GM19025 (cell line): ENCODE results near the gene PGP.

Experiments
- ATAC-seq: cut with Tn5 transposase; IDR thresholded peaks from one replicate; pipeline ENCODE4 v1.9.1; 2021; ENCODE audit warnings: mild to moderate bottlenecking, low read depth, moderate library complexity; ENCODE audit not compliant: unreplicated experiment

The PGP gene

GRCh38 chr16:2170080-2170479, 44.6 kb downstream of the PGP start:
- no peak for ATAC-seq

GRCh38 chr16:2167068-2167638, 47.5 kb downstream of the PGP start:
- ATAC-seq: no peak

DNA sequence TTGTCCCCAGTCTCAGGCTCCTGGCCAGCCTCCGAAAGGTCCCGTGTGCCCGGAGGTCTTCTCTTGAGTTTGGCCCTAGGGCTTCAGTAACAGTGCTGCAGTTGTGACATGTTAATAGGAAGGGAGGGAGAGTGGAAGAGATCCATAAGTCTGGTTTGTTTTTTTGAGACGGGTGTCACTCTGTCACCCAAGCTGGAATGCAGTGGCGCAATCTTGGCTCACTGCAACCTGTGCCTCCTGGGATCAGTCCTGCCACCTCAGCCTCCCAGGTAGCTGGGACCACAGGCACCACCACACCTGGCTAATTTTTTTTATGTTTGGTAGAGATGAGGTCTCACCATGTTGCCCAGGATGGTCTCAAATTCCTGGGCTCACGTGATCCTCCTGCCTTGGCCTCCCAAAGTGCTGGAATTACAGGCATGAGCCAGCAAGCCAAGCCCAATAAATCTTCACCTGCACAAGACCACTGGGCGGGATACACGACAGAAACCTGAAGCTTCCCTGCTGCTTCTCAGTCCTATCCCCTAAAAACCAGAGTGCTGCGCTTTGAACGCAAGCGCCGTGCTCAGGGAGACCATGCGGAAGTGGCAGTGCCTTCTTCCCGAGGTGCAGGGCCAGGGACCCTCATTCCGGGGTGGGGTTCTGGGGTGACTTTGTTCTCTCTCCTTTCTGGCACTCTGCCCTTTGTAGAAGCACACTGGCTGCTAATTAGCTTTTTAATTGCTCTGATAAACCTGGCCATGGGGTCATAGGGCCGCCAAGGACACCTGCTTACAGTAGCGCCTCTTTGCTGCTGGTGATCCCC, 48.2 kb downstream of the PGP start:
- ATAC-seq: no peak

DNA sequence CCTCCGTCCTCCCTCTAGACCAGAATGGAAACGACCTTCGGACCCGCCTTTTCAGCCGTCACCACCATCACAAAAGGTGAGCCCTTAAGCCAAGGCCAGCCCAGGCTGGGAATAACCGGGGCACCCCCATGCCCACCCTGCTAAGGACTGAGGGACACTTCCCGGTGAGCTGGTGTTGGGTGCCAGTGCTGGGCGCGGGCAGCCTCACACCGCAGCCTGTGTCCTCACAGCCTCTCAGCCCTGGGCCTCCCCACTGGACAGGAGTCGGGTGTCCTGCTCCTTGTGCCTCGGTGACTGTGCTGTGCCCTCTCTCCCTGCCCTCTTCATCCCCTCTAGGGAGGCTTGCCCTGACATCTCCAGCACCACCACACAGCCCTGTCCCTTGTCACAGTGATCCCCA, 48.8 kb downstream of the PGP start:
- no peak for ATAC-seq

GRCh38 chr16:2163211-2163881, 51.3 kb downstream of the PGP start:
- no peak for ATAC-seq

GRCh38 chr16:2162676-2163118, 51.9 kb downstream of the PGP start:
- ATAC-seq: no peak

GRCh38 chr16:2161911-2162310, 52.7 kb downstream of the PGP start:
- no peak for ATAC-seq
